SH-SY5Y (cell line): ENCODE results near the gene BICRA.

Experiments
- GATA2 ChIP-seq: IDR thresholded peaks from 2 replicates; pipeline ENCODE4 v1.6.1; 2011; ENCODE audit warnings: mild to moderate bottlenecking, low read depth, low read length
- GATA3 ChIP-seq: IDR thresholded peaks from 2 replicates; pipeline ENCODE4 v1.6.1; 2011; ENCODE audit warnings: low read depth, mild to moderate bottlenecking, low read length, moderate library complexity

The BICRA gene

GRCh38 chr19:47633517-47633916, 24.6 kb downstream of the BICRA start:
- TF ChIP-seq GATA2, result no peak
- no peak for TF ChIP-seq GATA3

DNA sequence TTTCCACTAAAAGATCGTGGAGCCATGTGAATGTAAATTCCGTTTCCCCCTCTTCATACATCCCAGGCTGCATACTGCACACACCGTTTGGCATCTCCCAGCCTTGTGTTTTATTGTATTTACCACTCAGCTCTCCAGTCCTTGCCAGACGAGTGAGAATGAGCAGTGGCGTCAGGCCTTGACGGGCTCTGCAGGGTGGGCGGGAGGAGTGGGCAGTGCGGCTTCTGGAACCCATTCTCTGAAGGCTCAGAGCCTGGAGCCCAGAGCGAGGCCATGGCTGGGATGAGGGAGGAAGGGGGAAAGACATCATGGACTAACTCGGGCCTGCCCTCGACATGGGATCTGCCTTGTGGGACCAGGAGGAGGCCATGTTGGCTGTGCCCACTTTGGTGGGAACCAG, 25.1 kb downstream of the BICRA start:
- TF ChIP-seq GATA3 (no peak), GATA2 (no peak)

- TF ChIP-seq GATA2, result no peak
- no peak for TF ChIP-seq GATA3
Measured at GRCh38 chr19:47637550-47637949, 28.6 kb downstream of the BICRA start.

- TF ChIP-seq GATA2 (no peak), GATA3 (no peak)
Measured at GRCh38 chr19:47641891-47642485, 33.1 kb downstream of the BICRA start.

DNA sequence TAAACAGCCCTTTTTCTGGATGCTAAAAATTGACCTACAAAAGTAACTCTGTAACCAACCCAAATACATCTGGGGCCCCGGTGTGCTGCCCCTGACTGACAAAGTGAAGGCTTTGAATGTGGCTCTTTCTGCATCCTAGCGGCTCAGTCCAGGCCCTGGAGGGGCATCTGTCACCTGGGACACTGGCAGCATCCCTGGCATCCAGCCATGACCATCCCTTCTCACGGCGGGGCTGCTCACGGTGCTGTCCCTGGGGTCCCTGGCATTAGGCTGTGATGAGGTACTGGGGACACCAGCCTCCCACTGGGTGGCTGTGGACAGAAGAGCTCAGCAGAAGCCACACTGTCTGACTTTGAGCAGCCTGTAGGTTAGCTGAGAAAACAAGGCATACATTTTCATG, 34.3 kb downstream of the BICRA start:
- TF ChIP-seq GATA2 (no peak), GATA3 (no peak)

GRCh38 chr19:47644199-47644598, 35.3 kb downstream of the BICRA start:
- TF ChIP-seq GATA2 (no peak), GATA3 (no peak)

DNA sequence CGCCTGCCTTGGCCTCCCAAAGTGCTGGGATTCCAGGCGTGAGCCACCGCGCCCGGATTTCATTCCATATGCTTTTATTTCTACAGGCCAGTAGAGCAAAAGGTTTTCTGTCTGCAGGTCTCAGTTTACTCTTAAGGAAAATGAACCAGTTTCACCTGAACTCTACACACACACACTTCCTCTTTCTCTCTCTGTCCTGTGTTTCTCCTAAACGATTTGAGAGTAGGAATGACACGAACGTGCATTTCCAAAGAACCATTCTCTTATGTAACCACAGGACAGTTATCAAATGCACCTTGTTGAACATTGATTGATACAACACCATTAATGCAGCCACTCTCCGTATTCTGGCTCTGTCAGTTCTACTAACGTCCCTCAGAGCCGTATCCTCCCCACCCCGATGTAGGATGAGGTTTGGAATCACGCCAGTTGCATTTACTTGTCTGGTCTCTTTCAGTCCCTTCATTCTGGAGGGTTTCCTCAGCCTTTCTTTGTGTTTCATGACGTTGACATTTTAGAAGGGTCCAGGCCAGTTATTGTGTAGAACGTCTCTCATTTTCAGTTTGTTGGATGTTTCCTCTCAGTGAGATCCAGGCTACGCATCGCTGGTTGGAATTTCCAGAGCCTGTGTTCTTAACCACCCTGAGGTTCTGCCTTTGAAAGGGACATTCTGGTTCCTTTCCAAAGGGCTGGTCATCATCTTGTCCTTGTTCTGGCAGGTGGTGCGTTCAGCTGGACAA, 36.0 kb downstream of the BICRA start:
- no peak for TF ChIP-seq GATA3
- no peak for TF ChIP-seq GATA2

GRCh38 chr19:47646924-47647323, 38.0 kb downstream of the BICRA start:
- TF ChIP-seq GATA3, result no peak
- TF ChIP-seq GATA2, result no peak

- no peak for TF ChIP-seq GATA2
Measured at GRCh38 chr19:47649588-47649987, 40.7 kb downstream of the BICRA start.

DNA sequence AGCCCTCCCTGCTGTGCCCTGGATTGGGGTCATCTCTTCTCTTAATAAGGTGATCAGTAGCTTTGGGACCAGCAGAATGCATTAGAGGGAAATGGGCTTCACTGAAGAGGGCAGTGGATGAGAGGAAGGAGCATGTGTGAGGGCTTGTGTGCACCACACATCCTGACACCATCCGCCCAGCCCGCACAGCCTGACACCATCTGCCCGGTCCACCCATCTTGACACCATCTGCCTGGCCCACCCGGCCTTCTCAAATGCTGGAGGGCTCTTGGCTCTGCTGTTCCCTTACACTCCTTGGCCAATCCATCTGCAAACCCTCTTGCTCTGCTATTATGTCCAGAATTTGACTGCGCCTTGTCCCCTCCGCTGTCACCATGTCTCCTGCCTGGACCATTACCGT, 41.8 kb downstream of the BICRA start:
- TF ChIP-seq GATA2 (no peak), GATA3 (no peak)

DNA sequence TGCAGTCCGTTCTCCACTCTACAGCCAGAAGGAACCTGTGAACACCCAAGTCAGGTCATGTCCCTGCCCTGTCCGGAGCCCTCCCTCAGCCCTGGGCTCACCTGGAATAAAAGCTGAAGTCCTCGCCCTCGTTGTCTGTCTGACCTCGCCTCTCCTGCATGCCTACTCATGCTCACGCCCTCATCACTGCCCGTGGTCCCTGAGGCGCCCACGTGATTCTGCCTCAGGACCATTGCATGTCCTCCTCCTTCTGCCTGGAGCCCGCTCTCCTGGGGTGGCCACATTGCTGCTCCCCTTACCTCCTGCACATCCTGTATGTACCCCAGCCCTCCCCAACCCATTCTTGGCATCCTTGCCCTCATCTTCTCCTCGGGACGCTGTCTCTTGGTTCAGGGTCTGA, 42.2 kb downstream of the BICRA start:
- no peak for TF ChIP-seq GATA3
- TF ChIP-seq GATA2, result no peak

- TF ChIP-seq GATA3 (no peak), GATA2 (no peak)
Measured at GRCh38 chr19:47651691-47652090, 42.8 kb downstream of the BICRA start.

GRCh38 chr19:47652285-47652684, 43.4 kb downstream of the BICRA start:
- TF ChIP-seq GATA3 (no peak), GATA2 (no peak)

GRCh38 chr19:47653856-47654255, 44.9 kb downstream of the BICRA start:
- TF ChIP-seq GATA2 (no peak), GATA3 (no peak)

DNA sequence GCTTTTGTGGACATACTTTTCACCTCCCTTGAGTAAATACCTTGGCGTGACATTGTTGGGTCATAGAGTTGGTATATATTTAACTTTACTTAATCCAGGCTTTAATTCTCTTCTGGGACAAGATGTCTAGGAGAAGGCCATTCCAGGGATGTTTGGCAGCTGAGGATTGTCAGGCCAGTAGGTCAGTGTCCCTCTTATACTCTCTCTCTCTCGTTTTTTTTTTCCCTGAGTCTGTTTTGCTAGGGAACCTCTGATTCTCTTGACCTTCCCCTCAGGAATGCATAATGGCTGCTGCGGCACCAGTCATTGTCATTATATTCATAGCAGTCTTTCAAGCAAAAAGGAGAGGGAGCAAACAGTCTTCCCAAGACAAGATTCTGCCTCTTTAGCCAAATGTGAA, 48.8 kb downstream of the BICRA start:
- TF ChIP-seq GATA3, result no peak
